HG03175 (cell line): ENCODE results near the gene SIK3.

ENCODE experiments used
- ATAC-seq: cut with Tn5 transposase; IDR thresholded peaks from one replicate; pipeline ENCODE4 v1.9.1; 2021; ENCODE audit warnings: mild to moderate bottlenecking, moderate library complexity; ENCODE audit not compliant: unreplicated experiment

Gene SIK3

GRCh38 chr11:116903090-116903489, 195.1 kb downstream of the SIK3 start:
- no peak for ATAC-seq

DNA sequence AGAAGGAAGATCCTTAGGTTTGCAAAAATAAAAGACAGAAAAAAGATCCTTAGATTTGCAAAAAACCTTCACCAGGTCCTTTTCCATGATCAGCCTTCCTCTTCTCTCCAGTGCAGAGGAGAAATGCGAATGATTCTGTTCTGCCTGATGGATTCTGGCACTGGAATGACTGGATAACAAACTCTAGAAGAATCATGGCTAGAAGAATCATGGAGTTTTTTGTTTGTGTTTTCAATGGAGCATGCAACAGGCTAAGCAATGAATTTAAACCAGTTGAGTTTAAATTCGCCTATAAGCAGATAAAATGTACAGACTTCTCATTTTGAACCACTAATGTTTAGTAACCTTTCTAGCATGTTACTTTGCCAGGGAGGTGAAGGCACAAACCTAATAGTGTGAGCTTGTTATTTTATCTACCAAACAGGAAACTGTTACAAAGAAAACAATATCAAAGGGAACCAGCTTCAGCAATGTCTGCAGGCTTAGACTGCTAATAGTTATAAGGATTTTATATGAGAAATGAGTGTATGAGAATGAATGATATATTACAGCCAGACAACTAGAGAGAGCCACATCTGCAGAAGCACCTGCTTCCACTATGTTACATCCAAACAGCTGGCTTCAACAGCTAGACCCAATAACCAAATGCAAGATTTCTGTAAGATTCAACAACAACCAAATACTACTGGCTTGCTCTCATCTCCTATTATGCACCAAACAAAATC, 196.1 kb downstream of the SIK3 start:
- ATAC-seq, result no peak

GRCh38 chr11:116901211-116901610, 197.0 kb downstream of the SIK3 start:
- ATAC-seq, result no peak

- no peak for ATAC-seq
Measured at GRCh38 chr11:116896211-116896610, 202.0 kb downstream of the SIK3 start.

- no peak for ATAC-seq
Measured at GRCh38 chr11:116895048-116895757, 203.0 kb downstream of the SIK3 start.

DNA sequence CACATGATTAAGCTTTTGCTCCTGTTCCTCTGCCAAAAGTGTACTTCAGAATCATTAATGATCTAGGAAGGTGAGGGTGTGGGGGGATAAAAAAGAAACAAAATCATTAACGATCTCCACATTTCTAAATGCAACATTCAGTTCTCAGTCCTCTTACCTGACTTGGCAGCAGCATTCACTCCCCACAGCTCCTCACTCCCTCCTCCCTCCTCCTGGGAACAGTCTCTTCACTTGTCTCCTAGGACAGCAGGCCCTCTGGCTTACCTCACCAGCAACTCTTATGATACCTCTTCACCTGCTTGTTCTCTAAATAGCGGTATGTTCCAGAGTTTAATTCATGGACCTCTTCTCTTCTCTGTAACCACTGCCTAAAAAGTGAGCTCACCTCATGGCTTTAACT, 204.3 kb downstream of the SIK3 start:
- ATAC-seq, result no peak

- no peak for ATAC-seq
Measured at GRCh38 chr11:116893437-116893836, 204.8 kb downstream of the SIK3 start.

- no peak for ATAC-seq
Measured at GRCh38 chr11:116892374-116892773, 205.9 kb downstream of the SIK3 start.

DNA sequence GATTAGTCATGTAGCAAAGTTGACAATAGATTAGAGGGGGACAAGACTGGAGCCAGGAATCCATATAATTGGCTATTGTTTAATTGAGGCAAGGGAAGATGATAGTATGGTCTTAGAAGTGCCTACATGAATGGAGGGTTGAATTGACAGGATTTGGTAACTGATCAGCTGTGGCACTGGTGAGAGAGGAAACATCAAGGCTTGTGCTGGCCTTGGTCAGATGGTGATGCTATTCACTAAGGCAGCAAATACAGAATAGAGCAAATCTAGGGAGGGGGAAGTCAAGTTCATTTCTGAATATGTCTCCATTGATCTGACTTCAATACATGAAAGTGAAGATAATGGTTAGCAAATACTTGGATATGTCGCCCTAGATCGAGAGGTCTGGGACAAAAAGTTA, 206.5 kb downstream of the SIK3 start:
- ATAC-seq, result no peak

- no peak for ATAC-seq
Measured at GRCh38 chr11:116890607-116891006, 207.6 kb downstream of the SIK3 start.

GRCh38 chr11:116890193-116890592, 208.0 kb downstream of the SIK3 start:
- ATAC-seq, result peak; percentile 87

GRCh38 chr11:116888884-116889549, 209.2 kb downstream of the SIK3 start:
- no peak for ATAC-seq

DNA sequence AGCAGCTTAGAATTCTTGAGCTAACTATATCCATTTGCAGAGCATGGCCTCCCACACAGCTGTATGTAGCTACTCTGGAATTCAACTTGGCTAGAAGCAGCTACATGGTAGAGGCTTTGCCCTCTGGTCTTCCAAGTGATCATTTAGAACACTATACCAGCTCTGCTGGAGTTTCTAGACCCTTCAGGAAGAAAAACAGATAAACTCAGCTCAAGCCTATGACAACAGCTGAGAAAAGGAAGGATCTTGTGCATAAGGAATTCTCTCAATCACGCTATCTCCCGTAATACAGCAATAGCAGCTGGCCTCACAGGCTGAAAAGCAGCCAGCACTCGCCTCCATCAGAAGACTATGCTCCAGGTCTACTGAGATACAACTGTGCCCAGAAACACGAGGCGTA, 210.2 kb downstream of the SIK3 start:
- ATAC-seq, result no peak

DNA sequence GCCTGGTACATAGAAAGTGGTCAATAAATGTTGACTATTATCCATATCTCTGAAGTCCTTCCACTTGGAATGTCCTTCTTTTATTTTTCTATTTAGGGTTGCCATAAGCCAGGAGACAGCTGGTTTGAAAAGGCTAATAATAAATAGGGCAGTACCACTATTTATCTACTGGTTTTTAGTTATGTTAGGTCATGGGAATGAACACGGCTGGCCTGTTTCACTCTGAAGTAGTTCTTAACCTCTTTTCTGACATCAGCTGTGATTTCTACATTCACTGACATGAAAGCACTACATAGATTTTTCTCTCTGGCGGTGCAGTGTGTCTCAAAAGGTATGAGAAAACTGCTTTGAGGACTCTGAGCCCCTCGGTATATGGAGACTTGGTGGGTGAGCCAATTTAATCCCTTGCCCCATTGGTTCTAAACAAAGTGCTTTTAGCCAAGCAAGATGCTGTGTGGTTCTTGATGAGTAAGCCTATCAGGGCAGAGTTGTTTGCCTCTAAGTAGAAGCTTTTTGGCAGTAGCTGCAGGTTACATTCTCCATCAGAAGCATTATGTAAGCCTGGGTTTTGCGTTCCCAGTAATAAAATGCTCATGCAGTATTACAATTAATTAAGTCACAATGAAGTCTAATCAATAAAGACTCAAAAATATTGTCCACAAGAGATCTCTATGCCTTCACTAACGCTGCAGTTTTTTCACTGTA, 212.1 kb downstream of the SIK3 start:
- ATAC-seq, result no peak

DNA sequence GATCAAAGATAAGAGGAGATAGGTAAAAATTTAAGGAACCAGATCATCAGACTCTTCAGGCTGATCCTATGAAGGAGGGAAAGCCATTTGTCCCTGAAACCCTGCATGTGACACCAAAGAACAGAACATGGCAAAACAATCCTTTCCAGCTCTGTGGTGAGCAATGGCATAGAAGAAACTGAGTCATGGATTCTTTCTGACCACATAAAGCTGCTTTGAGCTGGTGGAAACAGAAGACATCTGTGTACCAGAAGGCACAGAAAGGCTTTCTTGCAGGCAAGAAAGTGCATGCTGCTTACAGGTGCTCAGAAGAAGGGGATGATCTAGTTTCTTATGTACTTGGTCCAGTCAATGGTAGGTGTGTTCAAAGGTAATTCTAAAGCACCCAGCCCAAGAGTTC, 215.8 kb downstream of the SIK3 start:
- ATAC-seq, result no peak

- no peak for ATAC-seq
Measured at GRCh38 chr11:116881143-116881542, 217.1 kb downstream of the SIK3 start.

- no peak for ATAC-seq
Measured at GRCh38 chr11:116879800-116880625, 218.2 kb downstream of the SIK3 start.

- ATAC-seq, result no peak
Measured at GRCh38 chr11:116876656-116877055, 221.6 kb downstream of the SIK3 start.

GRCh38 chr11:116875194-116875593, 223.0 kb downstream of the SIK3 start:
- ATAC-seq, result no peak

- no peak for ATAC-seq
Measured at GRCh38 chr11:116874251-116874650, 224.0 kb downstream of the SIK3 start.

GRCh38 chr11:116873381-116873780, 224.8 kb downstream of the SIK3 start:
- no peak for ATAC-seq
